ENCODE measurements around the gene KAZALD1.

DNA sequence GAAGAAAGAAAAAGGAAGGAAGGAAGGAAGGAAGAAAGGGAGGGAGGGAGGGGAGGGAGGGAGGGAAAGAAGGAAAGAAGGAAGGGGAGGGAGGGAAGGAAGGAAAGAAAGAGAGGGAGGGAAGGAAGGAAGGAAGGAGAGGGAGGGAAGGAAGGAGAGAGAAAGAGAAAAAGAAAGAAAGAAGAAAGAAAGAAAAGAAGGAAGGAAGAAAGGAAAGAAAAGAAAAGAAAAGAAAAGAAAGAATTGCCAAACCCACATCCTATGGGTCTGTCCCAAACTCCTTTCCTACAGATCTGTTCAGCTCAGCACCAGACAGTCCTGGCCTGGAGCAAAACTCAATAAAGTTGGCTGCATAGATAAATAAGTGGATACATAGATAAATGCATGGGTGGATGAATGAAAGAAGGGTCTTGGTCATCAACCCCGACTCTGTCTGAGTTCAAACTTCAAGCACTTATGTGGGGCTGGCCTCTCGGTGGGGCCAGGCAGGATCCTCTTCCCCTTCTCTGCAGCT lies 52.2 kb downstream of the KAZALD1 start:
- TF ChIP-seq HDAC6 (IDR thresholded peaks at IDR 0.05; ENCODE audit: unreplicated experiment) = no peak
- TF ChIP-seq EP300 (IDR thresholded peaks at IDR 0.05; ENCODE audit: borderline replicate concordance in 1 of 2, control insufficient read depth in 1 of 2, low read depth in 2 of 2, low read length in 2 of 2) = no peak
- TF ChIP-seq POLR2A (IDR thresholded peaks at IDR 0.05; ENCODE audit: low read depth, low read length) = no peak
- TF ChIP-seq BCL3 (IDR thresholded peaks at IDR 0.05; ENCODE audit: borderline replicate concordance, insufficient read depth, low read depth, low read length, poor library complexity, severe bottlenecking) = no peak
- TF ChIP-seq IRF3 (IDR thresholded peaks at IDR 0.05) = no peak
- no peak for TF ChIP-seq SMC3 (IDR thresholded peaks at IDR 0.05; ENCODE audit: borderline replicate concordance, low read length)
- TF ChIP-seq, protein P1, sequence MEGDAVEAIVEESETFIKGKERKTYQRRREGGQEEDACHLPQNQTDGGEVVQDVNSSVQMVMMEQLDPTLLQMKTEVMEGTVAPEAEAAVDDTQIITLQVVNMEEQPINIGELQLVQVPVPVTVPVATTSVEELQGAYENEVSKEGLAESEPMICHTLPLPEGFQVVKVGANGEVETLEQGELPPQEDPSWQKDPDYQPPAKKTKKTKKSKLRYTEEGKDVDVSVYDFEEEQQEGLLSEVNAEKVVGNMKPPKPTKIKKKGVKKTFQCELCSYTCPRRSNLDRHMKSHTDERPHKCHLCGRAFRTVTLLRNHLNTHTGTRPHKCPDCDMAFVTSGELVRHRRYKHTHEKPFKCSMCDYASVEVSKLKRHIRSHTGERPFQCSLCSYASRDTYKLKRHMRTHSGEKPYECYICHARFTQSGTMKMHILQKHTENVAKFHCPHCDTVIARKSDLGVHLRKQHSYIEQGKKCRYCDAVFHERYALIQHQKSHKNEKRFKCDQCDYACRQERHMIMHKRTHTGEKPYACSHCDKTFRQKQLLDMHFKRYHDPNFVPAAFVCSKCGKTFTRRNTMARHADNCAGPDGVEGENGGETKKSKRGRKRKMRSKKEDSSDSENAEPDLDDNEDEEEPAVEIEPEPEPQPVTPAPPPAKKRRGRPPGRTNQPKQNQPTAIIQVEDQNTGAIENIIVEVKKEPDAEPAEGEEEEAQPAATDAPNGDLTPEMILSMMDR (IDR thresholded peaks at IDR 0.05 in 2 of 3, conservative IDR thresholded peaks at IDR 0.05 in 1 of 3; ENCODE audit: control insufficient read depth in 2 of 3, extremely low read depth in 1 of 3, insufficient read depth in 1 of 3, low read depth in 3 of 3, low read length in 3 of 3) = no peak
- TF ChIP-seq POLR2AphosphoS5 (IDR thresholded peaks at IDR 0.05; ENCODE audit: low read length) = no peak
- no peak for TF ChIP-seq SIX5 (IDR thresholded peaks at IDR 0.05; ENCODE audit: low read depth, low read length, severe bottlenecking)
- no peak for TF ChIP-seq MYC (IDR thresholded peaks at IDR 0.05; ENCODE audit: insufficient read depth, insufficient read length, insufficient replicate concordance, low read length, severe bottlenecking)
- no peak for TF ChIP-seq ZNF24 (IDR thresholded peaks at IDR 0.05)

Measured in GM12878 (cell line).